H9 (cell line): ENCODE results near the gene CHRNA9. TPM values are rescaled to one million over a fixed set of nuclear protein-coding genes. Genes with fewer than 3 reads are reported as not detected.

Experiments
- DNase-seq: peaks from one replicate; pipeline ENCODE4 v3.0.0-alpha.2; 2017
- H2AFZ ChIP-seq: one replicate; pipeline ENCODE4 v1.6.1; 2013; ENCODE audit warnings: mild to moderate bottlenecking, low read length, control low read depth, moderate library complexity
- H2AK5ac ChIP-seq: 2 replicates; pipeline ENCODE4 v1.6.1; 2013; ENCODE audit warnings: low read length, control low read depth, mixed read lengths; ENCODE audit not compliant: insufficient read length
- H2BK120ac ChIP-seq: one replicate; pipeline ENCODE4 v1.6.1; 2013; ENCODE audit warnings: low read depth, mild to moderate bottlenecking, low read length, control low read depth, inconsistent platforms; ENCODE audit not compliant: poor library complexity, severe bottlenecking
- H2BK12ac ChIP-seq: 2 replicates; pipeline ENCODE4 v1.6.1; 2013; ENCODE audit warnings: low read length, control low read depth, mixed read lengths, low read depth; ENCODE audit not compliant: insufficient read length
- H2BK15ac ChIP-seq: 2 replicates; pipeline ENCODE4 v1.6.1; 2013; ENCODE audit warnings: low read depth, low read length, control low read depth
- H2BK20ac ChIP-seq: one replicate; pipeline ENCODE4 v1.6.1; 2013; ENCODE audit warnings: low read depth, mild to moderate bottlenecking, low read length, control low read depth, inconsistent platforms; ENCODE audit not compliant: poor library complexity, severe bottlenecking
- H2BK5ac ChIP-seq: 2 replicates; pipeline ENCODE4 v1.6.1; 2013; ENCODE audit warnings: low read length, control low read depth, mixed read lengths; ENCODE audit not compliant: insufficient read length
- H3K14ac ChIP-seq: 2 replicates; pipeline ENCODE4 v1.6.1; 2013; ENCODE audit warnings: low read length, control low read depth; ENCODE audit not compliant: insufficient read depth
- H3K18ac ChIP-seq: 2 replicates; pipeline ENCODE4 v1.6.1; 2013; ENCODE audit warnings: low read depth, mild to moderate bottlenecking, mixed read lengths, low read length, control low read depth; ENCODE audit not compliant: insufficient read length
- H3K23ac ChIP-seq: 2 replicates; pipeline ENCODE4 v1.6.1; 2013; ENCODE audit warnings: low read length, control low read depth, mixed read lengths, low read depth; ENCODE audit not compliant: insufficient read length
- H3K23me2 ChIP-seq: 2 replicates; pipeline ENCODE4 v1.6.1; 2013; ENCODE audit warnings: low read depth, mild to moderate bottlenecking, mixed read lengths, low read length, control low read depth; ENCODE audit not compliant: insufficient read length, poor library complexity, severe bottlenecking
- H3K27ac ChIP-seq: 2 replicates; pipeline ENCODE4 v1.5.1; 2013; ENCODE audit warnings: low read length, control low read depth, mixed read lengths, low read depth; ENCODE audit not compliant: insufficient read length
- H3K27me3 ChIP-seq: 2 replicates; pipeline ENCODE4 v1.6.1; 2013; ENCODE audit warnings: low read length, control low read depth, inconsistent platforms; ENCODE audit not compliant: insufficient read depth
- H3K4ac ChIP-seq: 2 replicates; pipeline ENCODE4 v1.6.1; 2013; ENCODE audit warnings: low read depth, mild to moderate bottlenecking, control low read depth, inconsistent platforms, low read length, moderate library complexity
- H3K4me1 ChIP-seq: 2 replicates; pipeline ENCODE4 v1.6.1; 2013; ENCODE audit warnings: low read length, control low read depth, inconsistent platforms; ENCODE audit not compliant: insufficient read depth
- H3K4me2 ChIP-seq: 2 replicates; pipeline ENCODE4 v1.6.1; 2013; ENCODE audit warnings: low read length, control low read depth, mixed read lengths; ENCODE audit not compliant: insufficient read length, insufficient read depth
- H3K56ac ChIP-seq: 2 replicates; pipeline ENCODE4 v1.6.1; 2013; ENCODE audit warnings: low read depth, mild to moderate bottlenecking, mixed read lengths, low read length, control low read depth; ENCODE audit not compliant: insufficient read length
- H3K79me1 ChIP-seq: 2 replicates; pipeline ENCODE4 v1.6.1; 2013; ENCODE audit warnings: low read depth, mild to moderate bottlenecking, moderate library complexity, low read length, control low read depth, inconsistent platforms; ENCODE audit not compliant: insufficient read depth, poor library complexity, severe bottlenecking
- H3K79me2 ChIP-seq: 2 replicates; pipeline ENCODE4 v1.6.1; 2013; ENCODE audit warnings: low read length, control low read depth, inconsistent platforms; ENCODE audit not compliant: insufficient read depth
- H3K9ac ChIP-seq: 2 replicates; pipeline ENCODE4 v1.6.1; 2013; ENCODE audit warnings: low read length, control low read depth, mixed read lengths; ENCODE audit not compliant: insufficient read length; ENCODE audit errors: extremely low read depth
- H3K9me3 ChIP-seq: one replicate; pipeline ENCODE4 v1.6.1; 2013; ENCODE audit warnings: low read depth, low read length, inconsistent platforms; ENCODE audit not compliant: control insufficient read depth
- H3T11ph ChIP-seq: one replicate; pipeline ENCODE4 v1.6.1; 2013; ENCODE audit warnings: mild to moderate bottlenecking, low read length, control low read depth, inconsistent platforms
- H4K20me1 ChIP-seq: one replicate; pipeline ENCODE4 v1.6.1; 2013; ENCODE audit not compliant: control insufficient read depth, insufficient read length, insufficient read depth
- H4K5ac ChIP-seq: 2 replicates; pipeline ENCODE4 v1.6.1; 2013; ENCODE audit warnings: low read depth, mild to moderate bottlenecking, mixed read lengths, low read length, control low read depth; ENCODE audit not compliant: insufficient read length
- H4K8ac ChIP-seq: replicated peaks from 2 replicates; pipeline ENCODE4 v1.6.1; 2013; ENCODE audit warnings: low read length, control low read depth, mixed read lengths, low read depth; ENCODE audit not compliant: insufficient read length
- H4K91ac ChIP-seq: 2 replicates; pipeline ENCODE4 v1.6.1; 2013; ENCODE audit warnings: low read depth, mild to moderate bottlenecking, moderate library complexity, mixed read lengths, low read length, control low read depth; ENCODE audit not compliant: insufficient read length
- H3K27ac Mint-ChIP-seq, 3 experiments: 2 replicates in 2 of 3; 3 replicates in 1 of 3; pipeline ENCODE4 v1.8.0; 2020 to 2021; ENCODE audit warnings: mixed read lengths in 3 of 3, mild to moderate bottlenecking in 1 of 3, moderate library complexity in 1 of 3
- H3K27me3 Mint-ChIP-seq: 2 replicates; pipeline ENCODE4 v1.8.0; 2021; ENCODE audit warnings: low read depth, mild to moderate bottlenecking, moderate library complexity, mixed read lengths
- H3K36me3 Mint-ChIP-seq, 3 experiments: 2 replicates in 2 of 3; 3 replicates in 1 of 3; pipeline ENCODE4 v1.8.0; 2020 to 2021; ENCODE audit warnings: low read depth in 3 of 3, mixed read lengths in 3 of 3; ENCODE audit not compliant: insufficient read depth in 1 of 3
- H3K4me1 Mint-ChIP-seq, 2 experiments: 2 replicates each; pipeline ENCODE4 v1.8.0; 2020; ENCODE audit warnings: mixed read lengths in 2 of 2
- H3K4me3 Mint-ChIP-seq, 2 experiments: 2 replicates in 1 of 2; 3 replicates in 1 of 2; pipeline ENCODE4 v1.8.0; 2020 to 2021; ENCODE audit warnings: mild to moderate bottlenecking in 2 of 2, mixed read lengths in 2 of 2, moderate library complexity in 1 of 2
- H3K9me3 Mint-ChIP-seq, 2 experiments: 2 replicates in 1 of 2; 3 replicates in 1 of 2; pipeline ENCODE4 v1.8.0; 2020; ENCODE audit warnings: mild to moderate bottlenecking in 2 of 2, mixed read lengths in 2 of 2, moderate library complexity in 1 of 2
- total RNA-seq: library from RNA; stranded (reverse); gene quantifications from 2 replicates; pipeline ENCODE4 v1.2.1, GENCODE V29; 2021
- TF ChIP-seq, protein P1 (sequence below): fragments of 200-600 bp; sonication (generic); conservative IDR thresholded peaks from 3 replicates; pipeline ENCODE4 v1.8.0; 2021; ENCODE audit warnings: antibody characterized with exemption, mild to moderate bottlenecking

Gene CHRNA9
- total RNA-seq, 1 experiment from 2014 or later, result 1.2 TPM

- Histone ChIP-seq H2BK120ac (no peak overlapping the region), H2AFZ (no peak overlapping the region), H3K18ac (no peak overlapping the region), H4K5ac (no peak overlapping the region), H3K4me1 (peaks cover 2% of the 10 kb centered on the region), H3K79me2 (no peaks in the 10 kb centered on the region), H3T11ph (no peak overlapping the region), H3K9me3 (no peaks in the 10 kb centered on the region), H2BK20ac (no peak overlapping the region), H2BK15ac (no peak overlapping the region), H3K4me2 (no peak overlapping the region), H2BK12ac (no peak overlapping the region), H3K14ac (no peak overlapping the region), H3K56ac (no peak overlapping the region), H2BK5ac (no peak overlapping the region), H3K27ac (no peak overlapping the region), H3K23me2 (no peaks in the 10 kb centered on the region), H4K8ac (no peak overlapping the region), H3K23ac (no peak overlapping the region), H3K27me3 (no peaks in the 10 kb centered on the region), H4K20me1 (no peaks in the 10 kb centered on the region), H3K9ac (no peak overlapping the region), H4K91ac (no peak overlapping the region), H3K4ac (no peak overlapping the region), H2AK5ac (no peak overlapping the region), H3K79me1 (no peaks in the 10 kb centered on the region)
- TF ChIP-seq, protein P1, sequence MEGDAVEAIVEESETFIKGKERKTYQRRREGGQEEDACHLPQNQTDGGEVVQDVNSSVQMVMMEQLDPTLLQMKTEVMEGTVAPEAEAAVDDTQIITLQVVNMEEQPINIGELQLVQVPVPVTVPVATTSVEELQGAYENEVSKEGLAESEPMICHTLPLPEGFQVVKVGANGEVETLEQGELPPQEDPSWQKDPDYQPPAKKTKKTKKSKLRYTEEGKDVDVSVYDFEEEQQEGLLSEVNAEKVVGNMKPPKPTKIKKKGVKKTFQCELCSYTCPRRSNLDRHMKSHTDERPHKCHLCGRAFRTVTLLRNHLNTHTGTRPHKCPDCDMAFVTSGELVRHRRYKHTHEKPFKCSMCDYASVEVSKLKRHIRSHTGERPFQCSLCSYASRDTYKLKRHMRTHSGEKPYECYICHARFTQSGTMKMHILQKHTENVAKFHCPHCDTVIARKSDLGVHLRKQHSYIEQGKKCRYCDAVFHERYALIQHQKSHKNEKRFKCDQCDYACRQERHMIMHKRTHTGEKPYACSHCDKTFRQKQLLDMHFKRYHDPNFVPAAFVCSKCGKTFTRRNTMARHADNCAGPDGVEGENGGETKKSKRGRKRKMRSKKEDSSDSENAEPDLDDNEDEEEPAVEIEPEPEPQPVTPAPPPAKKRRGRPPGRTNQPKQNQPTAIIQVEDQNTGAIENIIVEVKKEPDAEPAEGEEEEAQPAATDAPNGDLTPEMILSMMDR, result no peak
- Mint-ChIP-seq H3K27me3 (peaks cover 2% of the 10 kb centered on the region; the same call in 1 of the 2 replicates), H3K27ac (no peak overlapping the region), H3K4me1 (peaks cover 2 to 5% of the 10 kb centered on the region in 2 experiments; a peak in 1 of 4 replicates), H3K9me3 (peaks cover 7 to 10% of the 10 kb centered on the region in 2 experiments), H3K4me3 (no peak overlapping the region), H3K36me3 (peaks cover 0 to 13% (median 3%) of the 10 kb centered on the region in 3 experiments; a peak in 5 of 7 replicates)
- DNase-seq, result no peak
These were observed 28.8 kb downstream of the CHRNA9 start for GRCh38 chr4:40363945-40364344.
